ENCODE data around the gene PKP1.
A peak's percentile ranks its signal among the peaks of the same experiment; 100 is the strongest.

The PKP1 gene

GRCh38 chr1:201253411-201253810, 29.9 kb upstream of the PKP1 start:
- Histone ChIP-seq H3F3A (ENCODE audit: insufficient read depth, low read length) (no peaks in the 10 kb centered on the region), H3K27ac (ENCODE audit: low read length) (no peak overlapping the region), H3K4me2 (ENCODE audit: low read depth, low read length) (no peak overlapping the region), H3K79me2 (ENCODE audit: low read length) (no peaks in the 10 kb centered on the region), H3K4me1 (ENCODE audit: low read length) (no peaks in the 10 kb centered on the region), H3K9ac (ENCODE audit: low read length) (no peak overlapping the region), H3K9me2 (replicated peaks; ENCODE audit: insufficient read depth, low read length) (no peaks in the 10 kb centered on the region), H4K20me1 (ENCODE audit: insufficient read depth, low read length) (no peaks in the 10 kb centered on the region), H3K4me3 (ENCODE audit: low read length) (no peak overlapping the region), H3K27me3 (replicated peaks; ENCODE audit: insufficient read depth, low read length) (peaks cover 7% of the 10 kb centered on the region; the same call in 1 of the 2 replicates), H3K9me3 (replicated peaks; ENCODE audit: insufficient read depth, low read length) (no peaks in the 10 kb centered on the region), H3K36me3 (replicated peaks; ENCODE audit: insufficient read depth, low read length) (no peaks in the 10 kb centered on the region), H2AFZ (ENCODE audit: low read length) (no peak overlapping the region)
- no peak for DNase-seq
- TF ChIP-seq EZH2 (optimal IDR thresholded peaks at IDR 0.05; ENCODE audit: low read depth, low read length) (no peak), EZH2phosphoT487 (IDR thresholded peaks at IDR 0.05; ENCODE audit: low read length) (no peak), CTCF (IDR thresholded peaks at IDR 0.05; ENCODE audit: low read length) (no peak)

- no peak overlapping the region for H3K4me2 ChIP-seq (ENCODE audit: low read depth, low read length)
- H3K4me3 ChIP-seq (ENCODE audit: low read length), result no peak overlapping the region
- H4K20me1 ChIP-seq (ENCODE audit: insufficient read depth, low read length), result no peaks in the 10 kb centered on the region
- peaks cover 7% of the 10 kb centered on the region; the same call in 1 of the 2 replicates for H3K27me3 ChIP-seq (replicated peaks; ENCODE audit: insufficient read depth, low read length)
- no peaks in the 10 kb centered on the region for H3K36me3 ChIP-seq (replicated peaks; ENCODE audit: insufficient read depth, low read length)
- H3K9me2 ChIP-seq (replicated peaks; ENCODE audit: insufficient read depth, low read length), result no peaks in the 10 kb centered on the region
- no peaks in the 10 kb centered on the region for H3K9me3 ChIP-seq (replicated peaks; ENCODE audit: insufficient read depth, low read length)
- DNase-seq, result no peak
- no peak overlapping the region for H3K9ac ChIP-seq (ENCODE audit: low read length)
- TF ChIP-seq EZH2phosphoT487 (IDR thresholded peaks at IDR 0.05; ENCODE audit: low read length), result no peak
- no peak for TF ChIP-seq EZH2 (optimal IDR thresholded peaks at IDR 0.05; ENCODE audit: low read depth, low read length)
- TF ChIP-seq CTCF (IDR thresholded peaks at IDR 0.05; ENCODE audit: low read length), result no peak
- no peak overlapping the region for H2AFZ ChIP-seq (ENCODE audit: low read length)
- H3F3A ChIP-seq (ENCODE audit: insufficient read depth, low read length), result no peaks in the 10 kb centered on the region
- H3K79me2 ChIP-seq (ENCODE audit: low read length), result no peaks in the 10 kb centered on the region
- H3K27ac ChIP-seq (ENCODE audit: low read length), result no peak overlapping the region
- H3K4me1 ChIP-seq (ENCODE audit: low read length), result no peaks in the 10 kb centered on the region
Measured at GRCh38 chr1:201253906-201254624, 29.2 kb upstream of the PKP1 start.

- H3K4me3 ChIP-seq (ENCODE audit: low read length), result no peak overlapping the region
- H2AFZ ChIP-seq (ENCODE audit: low read length), result peak overlapping the region; percentile 34
- no peaks in the 10 kb centered on the region for H3K9me3 ChIP-seq (replicated peaks; ENCODE audit: insufficient read depth, low read length)
- no peaks in the 10 kb centered on the region for H3K4me1 ChIP-seq (ENCODE audit: low read length)
- DNase-seq, result peak; percentile 57
- no peaks in the 10 kb centered on the region for H3K79me2 ChIP-seq (ENCODE audit: low read length)
- TF ChIP-seq EZH2 (optimal IDR thresholded peaks at IDR 0.05; ENCODE audit: low read depth, low read length) (no peak), CTCF (IDR thresholded peaks at IDR 0.05; ENCODE audit: low read length) (peak; percentile 100), EZH2phosphoT487 (IDR thresholded peaks at IDR 0.05; ENCODE audit: low read length) (no peak)
- H3F3A ChIP-seq (ENCODE audit: insufficient read depth, low read length), result no peaks in the 10 kb centered on the region
- no peak overlapping the region for H3K9ac ChIP-seq (ENCODE audit: low read length)
- H3K9me2 ChIP-seq (replicated peaks; ENCODE audit: insufficient read depth, low read length), result no peaks in the 10 kb centered on the region
- no peaks in the 10 kb centered on the region for H3K36me3 ChIP-seq (replicated peaks; ENCODE audit: insufficient read depth, low read length)
- peaks cover 7% of the 10 kb centered on the region; the same call in 1 of the 2 replicates for H3K27me3 ChIP-seq (replicated peaks; ENCODE audit: insufficient read depth, low read length)
- H4K20me1 ChIP-seq (ENCODE audit: insufficient read depth, low read length), result no peaks in the 10 kb centered on the region
- H3K4me2 ChIP-seq (ENCODE audit: low read depth, low read length), result no peak overlapping the region; the same call in 1 of the 2 replicates
- H3K27ac ChIP-seq (ENCODE audit: low read length), result no peak overlapping the region
Measured at GRCh38 chr1:201254625-201255478, 28.5 kb upstream of the PKP1 start.

Data from MM.1S (cell line).